Parathyroid adenoma (tissue), 2 donors: Measurements from ENCODE around the gene CLOCK.

Experiments used
- H2AFZ ChIP-seq: fragments of 300-600 bp; sonication (generic); one replicate; pipeline ENCODE4 v1.7.0; 2017; ENCODE audit warnings: antibody characterized with exemption, mild to moderate bottlenecking
- H3K27ac ChIP-seq: fragments of 300-600 bp; sonication (generic); one replicate; pipeline ENCODE4 v1.7.0; 2017
- H3K27me3 ChIP-seq: fragments of 300-600 bp; sonication (generic); one replicate; pipeline ENCODE4 v1.7.0; 2017; ENCODE audit warnings: low read length; ENCODE audit not compliant: control insufficient read depth, insufficient read depth
- H3K36me3 ChIP-seq: fragments of 300-600 bp; sonication (generic); one replicate; pipeline ENCODE4 v1.7.0; 2017; ENCODE audit warnings: low read length; ENCODE audit not compliant: control insufficient read depth, insufficient read depth
- H3K4me1 ChIP-seq: fragments of 300-600 bp; sonication (generic); one replicate; pipeline ENCODE4 v1.7.0; 2017; ENCODE audit warnings: control low read depth
- H3K4me2 ChIP-seq: fragments of 300-600 bp; sonication (generic); one replicate; pipeline ENCODE4 v1.7.0; 2017; ENCODE audit warnings: low read length
- H3K4me3 ChIP-seq: fragments of 300-600 bp; sonication (generic); one replicate; pipeline ENCODE4 v1.7.0; 2017; ENCODE audit warnings: low read depth, low read length
- H3K79me2 ChIP-seq: fragments of 300-600 bp; sonication (generic); one replicate; pipeline ENCODE4 v1.7.0; 2017; ENCODE audit warnings: control low read depth
- H3K9ac ChIP-seq: fragments of 300-600 bp; sonication (generic); one replicate; pipeline ENCODE4 v1.7.0; 2017; ENCODE audit warnings: mild to moderate bottlenecking
- H3K9me3 ChIP-seq: fragments of 300-600 bp; sonication (generic); one replicate; pipeline ENCODE4 v1.7.0; 2017; ENCODE audit warnings: low read length; ENCODE audit not compliant: control insufficient read depth
- TF ChIP-seq, protein P1 (sequence below): fragments of 300-600 bp; sonication (generic); IDR thresholded peaks from one replicate; pipeline ENCODE4 v1.7.0; 2017; ENCODE audit warnings: antibody characterized with exemption, mild to moderate bottlenecking
- donor health status: primary hyperparathyroidism.

Gene CLOCK

DNA sequence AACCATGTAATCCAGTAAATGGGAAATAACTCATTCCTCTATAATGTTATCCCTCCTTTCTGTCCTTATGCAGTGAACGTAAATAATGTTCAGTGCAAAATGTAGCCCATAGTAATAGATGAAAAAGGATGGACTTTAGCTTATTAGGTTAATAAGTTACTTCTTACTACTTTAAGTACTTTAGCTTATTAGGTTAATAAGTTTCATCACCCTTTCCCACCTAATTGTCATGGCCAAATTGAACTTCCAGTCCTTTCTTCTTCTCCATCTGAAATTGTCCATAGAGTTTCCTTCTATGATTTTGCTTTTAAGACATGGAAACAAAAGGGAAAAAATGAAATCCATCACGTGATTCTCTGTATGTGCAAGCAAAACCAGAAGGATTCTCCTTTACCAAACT is 166.1 kb downstream of the CLOCK start:
- H2AFZ ChIP-seq = no peak overlapping the region
- H3K27ac ChIP-seq = no peak overlapping the region
- H3K36me3 ChIP-seq = no peaks in the 10 kb centered on the region
- TF ChIP-seq, protein P1, sequence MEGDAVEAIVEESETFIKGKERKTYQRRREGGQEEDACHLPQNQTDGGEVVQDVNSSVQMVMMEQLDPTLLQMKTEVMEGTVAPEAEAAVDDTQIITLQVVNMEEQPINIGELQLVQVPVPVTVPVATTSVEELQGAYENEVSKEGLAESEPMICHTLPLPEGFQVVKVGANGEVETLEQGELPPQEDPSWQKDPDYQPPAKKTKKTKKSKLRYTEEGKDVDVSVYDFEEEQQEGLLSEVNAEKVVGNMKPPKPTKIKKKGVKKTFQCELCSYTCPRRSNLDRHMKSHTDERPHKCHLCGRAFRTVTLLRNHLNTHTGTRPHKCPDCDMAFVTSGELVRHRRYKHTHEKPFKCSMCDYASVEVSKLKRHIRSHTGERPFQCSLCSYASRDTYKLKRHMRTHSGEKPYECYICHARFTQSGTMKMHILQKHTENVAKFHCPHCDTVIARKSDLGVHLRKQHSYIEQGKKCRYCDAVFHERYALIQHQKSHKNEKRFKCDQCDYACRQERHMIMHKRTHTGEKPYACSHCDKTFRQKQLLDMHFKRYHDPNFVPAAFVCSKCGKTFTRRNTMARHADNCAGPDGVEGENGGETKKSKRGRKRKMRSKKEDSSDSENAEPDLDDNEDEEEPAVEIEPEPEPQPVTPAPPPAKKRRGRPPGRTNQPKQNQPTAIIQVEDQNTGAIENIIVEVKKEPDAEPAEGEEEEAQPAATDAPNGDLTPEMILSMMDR = no peak
- H3K79me2 ChIP-seq = no peaks in the 10 kb centered on the region
- H3K4me3 ChIP-seq = no peak overlapping the region
- no peak overlapping the region for H3K9ac ChIP-seq
- no peaks in the 10 kb centered on the region for H3K27me3 ChIP-seq
- H3K4me2 ChIP-seq = no peak overlapping the region
- H3K9me3 ChIP-seq = no peaks in the 10 kb centered on the region
- no peaks in the 10 kb centered on the region for H3K4me1 ChIP-seq

DNA sequence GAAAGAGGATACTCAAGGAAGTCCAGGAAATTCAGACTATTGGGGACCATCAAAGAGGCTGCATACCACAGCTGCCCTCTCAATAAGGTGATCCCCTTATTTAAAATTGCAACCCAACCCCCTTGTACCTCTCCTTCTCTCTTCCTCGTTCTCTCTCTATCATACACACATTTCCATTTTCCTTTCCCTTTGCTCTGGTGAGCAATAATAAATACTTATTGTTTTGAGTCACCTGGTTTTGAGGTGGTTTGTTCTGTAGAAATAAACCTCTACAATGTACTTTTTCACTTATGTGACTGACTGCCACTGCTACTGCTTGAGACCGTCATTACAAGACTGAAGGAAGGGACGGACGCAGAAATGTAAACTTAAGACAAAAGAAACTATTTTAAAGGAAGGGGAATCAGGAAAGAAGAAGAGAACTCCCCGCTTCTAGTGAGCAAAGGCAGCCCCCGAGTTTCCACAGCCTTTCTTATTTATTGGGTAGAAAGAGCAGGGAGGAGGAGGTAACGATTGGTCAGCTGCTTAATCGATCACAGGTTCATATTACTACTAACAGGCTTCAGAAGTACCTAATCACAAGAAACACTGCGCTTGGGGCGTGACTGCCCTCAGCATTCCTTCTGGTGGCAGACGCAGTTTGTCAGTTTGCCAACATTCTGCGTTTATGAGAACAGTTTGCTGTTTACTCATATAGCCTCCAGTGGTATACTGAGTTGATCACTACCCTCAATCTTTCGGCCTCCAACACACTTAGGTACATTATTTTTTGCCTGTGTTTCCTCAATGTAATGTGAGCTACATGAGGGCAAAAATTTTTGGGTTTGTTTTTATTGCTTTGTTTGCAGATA is 167.9 kb downstream of the CLOCK start:
- H3K4me2 ChIP-seq = no peak overlapping the region
- no peaks in the 10 kb centered on the region for H3K27me3 ChIP-seq
- no peaks in the 10 kb centered on the region for H3K79me2 ChIP-seq
- H3K9ac ChIP-seq = no peak overlapping the region
- H3K27ac ChIP-seq = no peak overlapping the region
- H3K4me3 ChIP-seq = no peak overlapping the region
- no peak overlapping the region for H2AFZ ChIP-seq
- H3K36me3 ChIP-seq = no peaks in the 10 kb centered on the region
- no peaks in the 10 kb centered on the region for H3K4me1 ChIP-seq
- TF ChIP-seq, protein P1 = no peak
- no peaks in the 10 kb centered on the region for H3K9me3 ChIP-seq
